Neutrophil (primary cell): Measurements from ENCODE around the gene DAB1.

Experiments
- H3K27ac ChIP-seq: fragments of 200-600 bp; sonication (generic); 2 replicates; pipeline ENCODE4 v1.5.1; 2016; ENCODE audit warnings: mild to moderate bottlenecking, moderate library complexity
- H3K27me3 ChIP-seq: fragments of 200-600 bp; sonication (generic); 2 replicates; pipeline ENCODE4 v1.6.0; 2016; ENCODE audit warnings: mild to moderate bottlenecking
- H3K36me3 ChIP-seq: fragments of 200-600 bp; sonication (generic); 2 replicates; pipeline ENCODE4 v1.5.1; 2017
- H3K4me1 ChIP-seq, 2 experiments: fragments of 200-600 bp in 1 of 2; sonication (generic) in 1 of 2; 1 replicate in 1 of 2; 2 replicates in 1 of 2; pipeline versions ENCODE4 v1.5.1 to v1.6.1; 2013 to 2016; ENCODE audit warnings: low read depth in 1 of 2, low read length in 1 of 2, mild to moderate bottlenecking in 1 of 2, moderate library complexity in 1 of 2; ENCODE audit not compliant: control insufficient read depth in 1 of 2, insufficient read depth in 1 of 2
- H3K4me3 ChIP-seq, 2 experiments: fragments of 200-600 bp in 1 of 2; sonication (generic) in 1 of 2; 1 replicate in 1 of 2; 2 replicates in 1 of 2; pipeline ENCODE4 v1.5.1; 2013 to 2016; ENCODE audit warnings: low read depth in 1 of 2, low read length in 1 of 2, mild to moderate bottlenecking in 1 of 2, moderate library complexity in 1 of 2
- H3K9me3 ChIP-seq: fragments of 200-600 bp; sonication (generic); 2 replicates; pipeline ENCODE4 v1.5.1; 2016
- CTCF ChIP-seq: fragments of 200-600 bp; sonication (generic); IDR thresholded peaks from 2 replicates; pipeline ENCODE4 v1.5.1; 2016; ENCODE audit warnings: antibody characterized with exemption

DAB1 gene

GRCh38 chr1:57316861-57317260, 107.0 kb downstream of the DAB1 start:
- Histone ChIP-seq H3K36me3 (no peaks in the 10 kb centered on the region), H3K27me3 (no peaks in the 10 kb centered on the region), H3K4me3 (no peak overlapping the region), H3K9me3 (no peaks in the 10 kb centered on the region), H3K4me1 (no peaks in the 10 kb centered on the region), H3K27ac (no peak overlapping the region)
- no peak for TF ChIP-seq CTCF

- no peak for TF ChIP-seq CTCF
- no peak overlapping the region for H3K27ac ChIP-seq
- no peaks in the 10 kb centered on the region for H3K9me3 ChIP-seq
- H3K4me1 ChIP-seq: no peaks in the 10 kb centered on the region
- no peak overlapping the region for H3K4me3 ChIP-seq
- no peaks in the 10 kb centered on the region for H3K27me3 ChIP-seq
- no peaks in the 10 kb centered on the region for H3K36me3 ChIP-seq
Observed at GRCh38 chr1:57316291-57316690, 107.6 kb downstream of the DAB1 start.

GRCh38 chr1:57312869-57313268, 111.0 kb downstream of the DAB1 start:
- Histone ChIP-seq H3K27me3 (no peaks in the 10 kb centered on the region), H3K27ac (no peak overlapping the region), H3K9me3 (no peaks in the 10 kb centered on the region), H3K4me1 (no peaks in the 10 kb centered on the region), H3K36me3 (no peaks in the 10 kb centered on the region), H3K4me3 (no peak overlapping the region)
- TF ChIP-seq CTCF: no peak

- Histone ChIP-seq H3K4me3 (no peak overlapping the region), H3K27ac (no peak overlapping the region), H3K36me3 (no peaks in the 10 kb centered on the region), H3K9me3 (no peaks in the 10 kb centered on the region), H3K27me3 (no peaks in the 10 kb centered on the region), H3K4me1 (no peaks in the 10 kb centered on the region)
- no peak for TF ChIP-seq CTCF
Observed at GRCh38 chr1:57311411-57311810, 112.4 kb downstream of the DAB1 start.

- H3K4me3 ChIP-seq: no peak overlapping the region
- no peaks in the 10 kb centered on the region for H3K4me1 ChIP-seq
- TF ChIP-seq CTCF: no peak
Observed at GRCh38 chr1:57311006-57311405, 112.9 kb downstream of the DAB1 start.

GRCh38 chr1:57309630-57310029, 114.2 kb downstream of the DAB1 start:
- Histone ChIP-seq H3K4me1 (no peaks in the 10 kb centered on the region), H3K4me3 (no peak overlapping the region), H3K27ac (no peak overlapping the region), H3K9me3 (no peaks in the 10 kb centered on the region), H3K27me3 (no peaks in the 10 kb centered on the region), H3K36me3 (no peaks in the 10 kb centered on the region)
- TF ChIP-seq CTCF: no peak

More at GRCh38 chr1:57311006-57311405, 112.9 kb downstream of the DAB1 start:
- Histone ChIP-seq H3K36me3 (no peaks in the 10 kb centered on the region), H3K27ac (no peak overlapping the region), H3K9me3 (no peaks in the 10 kb centered on the region), H3K27me3 (no peaks in the 10 kb centered on the region)
